Measurements from ENCODE around the gene CLDN34. TPM values are rescaled to one million over a fixed set of nuclear protein-coding genes. Genes with fewer than 3 reads are reported as not detected.

The CLDN34 gene
- total and polyA plus RNA-seq, 2 donors (not counting 1 experiment from before 2014, with no cell fraction given) = not detected

DNA sequence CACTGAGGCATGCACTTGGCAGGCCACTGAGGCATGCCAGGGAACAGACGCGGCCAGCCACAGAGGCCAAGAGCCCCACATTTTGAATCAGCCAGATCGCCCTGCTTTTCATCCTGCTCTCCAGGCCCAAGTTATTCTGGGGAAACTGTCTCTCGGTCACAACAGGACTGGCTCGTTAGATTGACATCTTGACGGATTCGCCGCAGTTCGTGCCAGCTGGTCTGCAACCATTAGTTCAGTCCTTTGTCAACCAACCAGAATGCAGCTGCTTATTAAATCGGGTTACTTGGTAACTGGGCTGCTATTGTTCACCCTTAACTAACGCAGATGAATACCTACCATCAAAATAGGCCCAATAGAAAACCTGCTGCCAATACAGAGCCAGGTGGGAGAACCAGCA, 16.7 kb downstream of the CLDN34 start:
- Mint-ChIP-seq H3K27ac (no peak overlapping the region), H3K9me3 (ENCODE audit: insufficient read depth) (no peaks in the 10 kb centered on the region), H3K27me3 (no peaks in the 10 kb centered on the region), H3K4me3 (no peak overlapping the region), H3K4me1 (peaks cover 39% of the 10 kb centered on the region)
- Histone ChIP-seq H3K79me2 (ENCODE audit: control insufficient read depth, insufficient read depth, low read length) (no peaks in the 10 kb centered on the region), H3K4me3 (ENCODE audit: control extremely low read depth in 1 of 5, extremely low read depth in 1 of 5, insufficient read depth in 1 of 5, low read depth in 2 of 5, low read length in 4 of 5) (no peak overlapping the region), H3K36me3 (replicated peaks in 1 of 2; ENCODE audit: control extremely low read depth in 1 of 2, control insufficient read depth in 1 of 2, extremely low read depth in 1 of 2, insufficient read depth in 2 of 2, low read length in 1 of 2) (no peaks in the 10 kb centered on the region), H3K9me3 (ENCODE audit: control extremely low read depth in 1 of 3, control insufficient read depth in 2 of 3, insufficient read depth in 1 of 3, low read length in 2 of 3) (peaks cover 0 to 9% (median 0%) of the 10 kb centered on the region in 3 donors), H2AFZ (ENCODE audit: insufficient read depth, low read depth, low read length, poor library complexity, severe bottlenecking) (no peak overlapping the region), H3K4me1 (ENCODE audit: control insufficient read depth in 2 of 2, insufficient read depth in 2 of 2, low read length in 2 of 2) (peaks cover 28 to 41% of the 10 kb centered on the region in 2 donors), H3K27ac (ENCODE audit: low read length in 2 of 2) (no peak overlapping the region), H3K27me3 (replicated peaks in 1 of 4; ENCODE audit: control extremely low read depth in 1 of 4, control insufficient read depth in 3 of 4, insufficient read depth in 4 of 4, low read length in 3 of 4) (no peaks in the 10 kb centered on the region), H3K9ac (ENCODE audit: low read length) (no peak overlapping the region), H4K20me1 (ENCODE audit: control insufficient read depth, insufficient read depth, low read length, poor library complexity, severe bottlenecking) (no peaks in the 10 kb centered on the region), H3K4me2 (replicated peaks; ENCODE audit: low read depth, low read length, poor library complexity, severe bottlenecking) (no peak overlapping the region)
- DNase-seq (no peak), ATAC-seq (ENCODE audit: low read depth) (no peak)
- ChIA-PET POLR2A (interaction anchor here (0.6 kb wide), 1 partner anchor 98 kb away, joined by 6 read pairs; no protein-coding TSS in a partner anchor), CTCF (interaction anchor here (1.1 to 2.8 kb wide), 2 partner anchors 42 to 136 kb away, joined by 3 to 18 read pairs; no protein-coding TSS in a partner anchor)
- no peak for TF ChIP-seq EZH2 (IDR thresholded peaks at IDR 0.05; ENCODE audit: borderline replicate concordance, insufficient read depth, low read depth, low read length, poor library complexity, severe bottlenecking)
- TF ChIP-seq, protein P1, sequence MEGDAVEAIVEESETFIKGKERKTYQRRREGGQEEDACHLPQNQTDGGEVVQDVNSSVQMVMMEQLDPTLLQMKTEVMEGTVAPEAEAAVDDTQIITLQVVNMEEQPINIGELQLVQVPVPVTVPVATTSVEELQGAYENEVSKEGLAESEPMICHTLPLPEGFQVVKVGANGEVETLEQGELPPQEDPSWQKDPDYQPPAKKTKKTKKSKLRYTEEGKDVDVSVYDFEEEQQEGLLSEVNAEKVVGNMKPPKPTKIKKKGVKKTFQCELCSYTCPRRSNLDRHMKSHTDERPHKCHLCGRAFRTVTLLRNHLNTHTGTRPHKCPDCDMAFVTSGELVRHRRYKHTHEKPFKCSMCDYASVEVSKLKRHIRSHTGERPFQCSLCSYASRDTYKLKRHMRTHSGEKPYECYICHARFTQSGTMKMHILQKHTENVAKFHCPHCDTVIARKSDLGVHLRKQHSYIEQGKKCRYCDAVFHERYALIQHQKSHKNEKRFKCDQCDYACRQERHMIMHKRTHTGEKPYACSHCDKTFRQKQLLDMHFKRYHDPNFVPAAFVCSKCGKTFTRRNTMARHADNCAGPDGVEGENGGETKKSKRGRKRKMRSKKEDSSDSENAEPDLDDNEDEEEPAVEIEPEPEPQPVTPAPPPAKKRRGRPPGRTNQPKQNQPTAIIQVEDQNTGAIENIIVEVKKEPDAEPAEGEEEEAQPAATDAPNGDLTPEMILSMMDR (IDR thresholded peaks at IDR 0.05) = no peak
- 96% methylated on average over 6 of the region's 11 CpGs for WGBS (ENCODE audit: insufficient coverage)
- intact Hi-C loops (cut with micrococcal nuclease) = loop anchor here (10.0 kb wide), 1 partner anchor 1239 kb away; no protein-coding TSS in a partner anchor

DNA sequence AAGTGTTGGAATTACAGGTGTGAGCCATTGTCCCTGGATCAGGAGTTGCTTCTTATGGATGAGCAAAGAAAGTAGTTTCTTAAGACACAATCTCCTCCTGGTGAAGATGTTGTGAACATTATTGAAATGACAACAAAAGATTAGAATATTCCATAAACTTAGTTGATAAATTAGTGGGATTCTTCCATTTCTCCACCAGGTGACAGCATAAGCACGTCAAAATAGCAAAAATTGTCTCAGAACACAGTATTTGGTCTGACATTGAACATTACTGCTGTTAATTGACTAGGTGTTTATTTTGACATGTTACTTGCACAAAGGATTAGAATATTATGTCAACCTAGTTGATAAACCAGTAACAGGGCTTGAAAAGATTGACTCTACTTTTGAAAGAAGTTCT, 21.6 kb downstream of the CLDN34 start:
- TF ChIP-seq, protein P1 (IDR thresholded peaks at IDR 0.05) = peak; percentile 46
- no peak for TF ChIP-seq EZH2 (IDR thresholded peaks at IDR 0.05; ENCODE audit: borderline replicate concordance, insufficient read depth, low read depth, low read length, poor library complexity, severe bottlenecking)
- no peaks in the 10 kb centered on the region for H4K20me1 ChIP-seq (ENCODE audit: control insufficient read depth, insufficient read depth, low read length, poor library complexity, severe bottlenecking)
- H3K27ac Mint-ChIP-seq = no peak overlapping the region
- ATAC-seq (ENCODE audit: low read depth) (no peak), DNase-seq (peak; percentile 34)
- no peaks in the 10 kb centered on the region for H3K36me3 ChIP-seq (replicated peaks in 1 of 2; ENCODE audit: control extremely low read depth in 1 of 2, control insufficient read depth in 1 of 2, extremely low read depth in 1 of 2, insufficient read depth in 2 of 2, low read length in 1 of 2)
- no peak overlapping the region for H3K9ac ChIP-seq (ENCODE audit: low read length)
- H3K4me1 Mint-ChIP-seq = peaks cover 17% of the 10 kb centered on the region
- H3K4me3 Mint-ChIP-seq = no peak overlapping the region
- no peaks in the 10 kb centered on the region for H3K9me3 Mint-ChIP-seq (ENCODE audit: insufficient read depth)
- no peaks in the 10 kb centered on the region for H3K79me2 ChIP-seq (ENCODE audit: control insufficient read depth, insufficient read depth, low read length)
- H3K27ac ChIP-seq (ENCODE audit: low read length in 2 of 2) = no peak overlapping the region
- no CpG with 5 or more reads among the region's 1 CpG for WGBS (ENCODE audit: insufficient coverage)
- H3K4me3 ChIP-seq (ENCODE audit: control extremely low read depth in 1 of 5, extremely low read depth in 1 of 5, insufficient read depth in 1 of 5, low read depth in 2 of 5, low read length in 4 of 5) = no peak overlapping the region
- POLR2A ChIA-PET = no interaction called here
- no peaks in the 10 kb centered on the region for H3K27me3 ChIP-seq (replicated peaks in 1 of 4; ENCODE audit: control extremely low read depth in 1 of 4, control insufficient read depth in 3 of 4, insufficient read depth in 4 of 4, low read length in 3 of 4)
- peaks cover 0 to 1% (median 0%) of the 10 kb centered on the region in 3 donors for H3K9me3 ChIP-seq (ENCODE audit: control extremely low read depth in 1 of 3, control insufficient read depth in 2 of 3, insufficient read depth in 1 of 3, low read length in 2 of 3)
- no peak overlapping the region for H3K4me2 ChIP-seq (replicated peaks; ENCODE audit: low read depth, low read length, poor library complexity, severe bottlenecking)
- no peaks in the 10 kb centered on the region for H3K27me3 Mint-ChIP-seq
- CTCF ChIA-PET = interaction anchor here (0.7 to 0.8 kb wide), 3 partner anchors 130 to 1449 kb away, joined by 3 to 4 read pairs (median 4); no protein-coding TSS in a partner anchor
- H2AFZ ChIP-seq (ENCODE audit: insufficient read depth, low read depth, low read length, poor library complexity, severe bottlenecking) = no peak overlapping the region
- intact Hi-C loops (cut with micrococcal nuclease) = loop anchor here (10.0 kb wide), 1 partner anchor 1244 kb away; no protein-coding TSS in a partner anchor
- peaks cover 4 to 11% of the 10 kb centered on the region in 2 donors for H3K4me1 ChIP-seq (ENCODE audit: control insufficient read depth in 2 of 2, insufficient read depth in 2 of 2, low read length in 2 of 2)
